HEK293 (cell line): ENCODE measurements around the gene NFE2L1.

ENCODE experiments used
- EGR2 ChIP-seq: fragments of 450-650 bp; formaldehyde crosslinking; IDR thresholded peaks from 2 replicates; pipeline ENCODE4 v1.5.1; 2016; ENCODE audit warnings: low read depth, missing biosample characterization, missing genetic modification characterization
- GLIS1 ChIP-seq: fragments of 450-650 bp; formaldehyde crosslinking; IDR thresholded peaks from 2 replicates; pipeline ENCODE4 v1.5.1; 2016; ENCODE audit warnings: missing biosample characterization, missing genetic modification characterization
- HOXD13 ChIP-seq: sonication (generic); formaldehyde crosslinking; IDR thresholded peaks from 2 replicates; pipeline ENCODE4 v1.8.0; 2022; ENCODE audit warnings: missing genetic modification reagents, borderline replicate concordance
- MEIS1 ChIP-seq: sonication (generic); formaldehyde crosslinking; IDR thresholded peaks from 2 replicates; pipeline ENCODE4 v1.8.1; 2022; ENCODE audit warnings: missing genetic modification reagents, mild to moderate bottlenecking, borderline replicate concordance
- PATZ1 ChIP-seq: fragments of 450-650 bp; formaldehyde crosslinking; IDR thresholded peaks from 2 replicates; pipeline ENCODE4 v1.5.1; 2016; ENCODE audit warnings: missing biosample characterization, missing genetic modification characterization
- SCRT2 ChIP-seq: fragments of 450-650 bp; formaldehyde crosslinking; IDR thresholded peaks from 2 replicates; pipeline ENCODE4 v1.5.1; 2016; ENCODE audit warnings: missing biosample characterization, missing genetic modification characterization
- SP2 ChIP-seq: fragments of 450-650 bp; formaldehyde crosslinking; IDR thresholded peaks from 2 replicates; pipeline ENCODE4 v1.5.1; 2016; ENCODE audit warnings: missing biosample characterization, missing genetic modification characterization
- SP7 ChIP-seq: fragments of 450-650 bp; formaldehyde crosslinking; IDR thresholded peaks from 2 replicates; pipeline ENCODE4 v1.5.1; 2016; ENCODE audit warnings: missing biosample characterization, missing genetic modification characterization
- ZBTB17 ChIP-seq: fragments of 450-650 bp; formaldehyde crosslinking; IDR thresholded peaks from 2 replicates; pipeline ENCODE4 v1.5.1; 2016; ENCODE audit warnings: missing biosample characterization, missing genetic modification characterization
- ZBTB20 ChIP-seq: fragments of 450-650 bp; formaldehyde crosslinking; IDR thresholded peaks from 2 replicates; pipeline ENCODE4 v1.5.1; 2016; ENCODE audit warnings: missing biosample characterization, missing genetic modification characterization
- ZBTB26 ChIP-seq: fragments of 450-650 bp; formaldehyde crosslinking; optimal IDR thresholded peaks from 2 replicates; pipeline ENCODE3; 2016; ENCODE audit warnings: missing biosample characterization, mild to moderate bottlenecking, missing genetic modification characterization
- ZFHX2 ChIP-seq: fragments of 450-650 bp; formaldehyde crosslinking; conservative IDR thresholded peaks from 2 replicates; pipeline ENCODE4 v1.5.1; 2016; ENCODE audit warnings: missing biosample characterization, missing genetic modification characterization
- ZNF121 ChIP-seq: fragments of 450-650 bp; formaldehyde crosslinking; IDR thresholded peaks from 2 replicates; pipeline ENCODE4 v1.5.1; 2016; ENCODE audit warnings: missing biosample characterization, missing genetic modification characterization
- ZNF2 ChIP-seq: fragments of 450-650 bp; formaldehyde crosslinking; IDR thresholded peaks from 2 replicates; pipeline ENCODE4 v1.5.1; 2016; ENCODE audit warnings: missing biosample characterization, missing genetic modification characterization
- ZNF214 ChIP-seq: fragments of 450-650 bp; formaldehyde crosslinking; IDR thresholded peaks from 2 replicates; pipeline ENCODE4 v1.5.1; 2017; ENCODE audit warnings: missing biosample characterization, mild to moderate bottlenecking, missing genetic modification characterization, borderline replicate concordance
- ZNF394 ChIP-seq: fragments of 450-650 bp; formaldehyde crosslinking; IDR thresholded peaks from 2 replicates; pipeline ENCODE4 v1.5.1; 2016; ENCODE audit warnings: missing biosample characterization, missing genetic modification characterization, mild to moderate bottlenecking, moderate library complexity, borderline replicate concordance
- ZNF404 ChIP-seq: fragments of 450-650 bp; formaldehyde crosslinking; IDR thresholded peaks from 2 replicates; pipeline ENCODE4 v1.5.1; 2017; ENCODE audit warnings: missing biosample characterization, missing genetic modification characterization
- ZNF423 ChIP-seq: fragments of 450-650 bp; formaldehyde crosslinking; IDR thresholded peaks from 2 replicates; pipeline ENCODE4 v1.5.1; 2016; ENCODE audit warnings: missing biosample characterization, missing genetic modification characterization
- ZNF600 ChIP-seq: fragments of 450-650 bp; formaldehyde crosslinking; IDR thresholded peaks from 2 replicates; pipeline ENCODE4 v1.5.1; 2016; ENCODE audit warnings: missing biosample characterization, missing genetic modification characterization
- ZNF777 ChIP-seq: fragments of 450-650 bp; formaldehyde crosslinking; IDR thresholded peaks from 2 replicates; pipeline ENCODE4 v1.5.1; 2017; ENCODE audit warnings: missing biosample characterization, missing genetic modification characterization, borderline replicate concordance
- ZNF837 ChIP-seq: fragments of 450-650 bp; formaldehyde crosslinking; IDR thresholded peaks from 2 replicates; pipeline ENCODE4 v1.5.1; 2016; ENCODE audit warnings: missing biosample characterization, missing genetic modification characterization
- ZSCAN16 ChIP-seq: fragments of 450-650 bp; formaldehyde crosslinking; IDR thresholded peaks from 2 replicates; pipeline ENCODE4 v1.5.1; 2016; ENCODE audit warnings: missing biosample characterization, missing genetic modification characterization
- ZSCAN30 ChIP-seq: fragments of 450-650 bp; IDR thresholded peaks from 2 replicates; pipeline ENCODE4 v1.5.1; 2018; ENCODE audit warnings: missing biosample characterization, mild to moderate bottlenecking, missing genetic modification characterization, moderate library complexity
- TF ChIP-seq, protein P1 (sequence below): fragments of 450-650 bp; formaldehyde crosslinking; IDR thresholded peaks from 2 replicates; pipeline ENCODE4 v1.5.1; 2016; ENCODE audit warnings: missing biosample characterization, missing genetic modification characterization
- TF ChIP-seq, protein P2 (sequence below): fragments of 450-650 bp; formaldehyde crosslinking; IDR thresholded peaks from 2 replicates; pipeline ENCODE4 v1.5.1; 2016; ENCODE audit warnings: missing biosample characterization, missing genetic modification characterization
- TF ChIP-seq, protein P3 (sequence below): fragments of 450-650 bp; formaldehyde crosslinking; conservative IDR thresholded peaks from 2 replicates; pipeline ENCODE4 v1.5.1; 2016; ENCODE audit warnings: low read depth, missing biosample characterization, missing genetic modification characterization
- TF ChIP-seq, protein P4 (sequence below): fragments of 450-650 bp; formaldehyde crosslinking; IDR thresholded peaks from 2 replicates; pipeline ENCODE4 v1.5.1; 2016; ENCODE audit warnings: missing biosample characterization, missing genetic modification characterization
- TF ChIP-seq, protein P5 (sequence below): fragments of 450-650 bp; formaldehyde crosslinking; IDR thresholded peaks from 2 replicates; pipeline ENCODE4 v1.5.1; 2016; ENCODE audit warnings: missing biosample characterization, missing genetic modification characterization

NFE2L1 gene

GRCh38 chr17:48101012-48101720 lies 53.0 kb downstream of the NFE2L1 start, which contains the start of gene CBX1 (continued):
- TF ChIP-seq ZNF423 (tag by site-specific recombination), result peak; percentile 86; the same call in 1 of the 2 replicates
- TF ChIP-seq, protein P1, sequence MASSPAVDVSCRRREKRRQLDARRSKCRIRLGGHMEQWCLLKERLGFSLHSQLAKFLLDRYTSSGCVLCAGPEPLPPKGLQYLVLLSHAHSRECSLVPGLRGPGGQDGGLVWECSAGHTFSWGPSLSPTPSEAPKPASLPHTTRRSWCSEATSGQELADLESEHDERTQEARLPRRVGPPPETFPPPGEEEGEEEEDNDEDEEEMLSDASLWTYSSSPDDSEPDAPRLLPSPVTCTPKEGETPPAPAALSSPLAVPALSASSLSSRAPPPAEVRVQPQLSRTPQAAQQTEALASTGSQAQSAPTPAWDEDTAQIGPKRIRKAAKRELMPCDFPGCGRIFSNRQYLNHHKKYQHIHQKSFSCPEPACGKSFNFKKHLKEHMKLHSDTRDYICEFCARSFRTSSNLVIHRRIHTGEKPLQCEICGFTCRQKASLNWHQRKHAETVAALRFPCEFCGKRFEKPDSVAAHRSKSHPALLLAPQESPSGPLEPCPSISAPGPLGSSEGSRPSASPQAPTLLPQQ, result peak; percentile 39
- no peak for TF ChIP-seq ZNF404 (tag by site-specific recombination)
- no peak; the same call in 1 of the 2 replicates for TF ChIP-seq ZFHX2 (tag by site-specific recombination)
- no peak for TF ChIP-seq ZNF837 (tag by site-specific recombination)
- peak; percentile 91 for TF ChIP-seq ZSCAN30 (tag by site-specific recombination)
- peak; percentile 98 for TF ChIP-seq ZBTB20 (tag by site-specific recombination)
- TF ChIP-seq, protein P2, sequence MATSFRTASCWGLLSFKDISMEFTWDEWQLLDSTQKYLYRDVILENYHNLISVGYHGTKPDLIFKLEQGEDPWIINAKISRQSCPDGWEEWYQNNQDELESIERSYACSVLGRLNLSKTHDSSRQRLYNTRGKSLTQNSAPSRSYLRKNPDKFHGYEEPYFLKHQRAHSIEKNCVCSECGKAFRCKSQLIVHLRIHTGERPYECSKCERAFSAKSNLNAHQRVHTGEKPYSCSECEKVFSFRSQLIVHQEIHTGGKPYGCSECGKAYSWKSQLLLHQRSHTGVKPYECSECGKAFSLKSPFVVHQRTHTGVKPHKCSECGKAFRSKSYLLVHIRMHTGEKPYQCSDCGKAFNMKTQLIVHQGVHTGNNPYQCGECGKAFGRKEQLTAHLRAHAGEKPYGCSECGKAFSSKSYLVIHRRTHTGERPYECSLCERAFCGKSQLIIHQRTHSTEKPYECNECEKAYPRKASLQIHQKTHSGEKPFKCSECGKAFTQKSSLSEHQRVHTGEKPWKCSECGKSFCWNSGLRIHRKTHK (tag by site-specific recombination), result no peak
- TF ChIP-seq ZNF394, result peak; percentile 83; the same call in 1 of the 2 replicates
- TF ChIP-seq, protein P3, sequence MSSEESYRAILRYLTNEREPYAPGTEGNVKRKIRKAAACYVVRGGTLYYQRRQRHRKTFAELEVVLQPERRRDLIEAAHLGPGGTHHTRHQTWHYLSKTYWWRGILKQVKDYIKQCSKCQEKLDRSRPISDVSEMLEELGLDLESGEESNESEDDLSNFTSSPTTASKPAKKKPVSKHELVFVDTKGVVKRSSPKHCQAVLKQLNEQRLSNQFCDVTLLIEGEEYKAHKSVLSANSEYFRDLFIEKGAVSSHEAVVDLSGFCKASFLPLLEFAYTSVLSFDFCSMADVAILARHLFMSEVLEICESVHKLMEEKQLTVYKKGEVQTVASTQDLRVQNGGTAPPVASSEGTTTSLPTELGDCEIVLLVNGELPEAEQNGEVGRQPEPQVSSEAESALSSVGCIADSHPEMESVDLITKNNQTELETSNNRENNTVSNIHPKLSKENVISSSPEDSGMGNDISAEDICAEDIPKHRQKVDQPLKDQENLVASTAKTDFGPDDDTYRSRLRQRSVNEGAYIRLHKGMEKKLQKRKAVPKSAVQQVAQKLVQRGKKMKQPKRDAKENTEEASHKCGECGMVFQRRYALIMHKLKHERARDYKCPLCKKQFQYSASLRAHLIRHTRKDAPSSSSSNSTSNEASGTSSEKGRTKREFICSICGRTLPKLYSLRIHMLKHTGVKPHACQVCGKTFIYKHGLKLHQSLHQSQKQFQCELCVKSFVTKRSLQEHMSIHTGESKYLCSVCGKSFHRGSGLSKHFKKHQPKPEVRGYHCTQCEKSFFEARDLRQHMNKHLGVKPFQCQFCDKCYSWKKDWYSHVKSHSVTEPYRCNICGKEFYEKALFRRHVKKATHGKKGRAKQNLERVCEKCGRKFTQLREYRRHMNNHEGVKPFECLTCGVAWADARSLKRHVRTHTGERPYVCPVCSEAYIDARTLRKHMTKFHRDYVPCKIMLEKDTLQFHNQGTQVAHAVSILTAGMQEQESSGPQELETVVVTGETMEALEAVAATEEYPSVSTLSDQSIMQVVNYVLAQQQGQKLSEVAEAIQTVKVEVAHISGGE, result peak; percentile 54
- no peak for TF ChIP-seq MEIS1 (CRISPR knock-in tag)
- 0 out of 2 replicates have a peak, but pooled peaks have one; percentile 64 for TF ChIP-seq ZSCAN16 (tag by site-specific recombination)
- TF ChIP-seq SP7, result peak; percentile 72
- TF ChIP-seq EGR2, result 0 out of 2 replicates have a peak, but pooled peaks have one; percentile 11
- 0 out of 2 replicates have a peak, but pooled peaks have one; percentile 73 for TF ChIP-seq ZNF2 (tag by site-specific recombination)
- peak; percentile 90 for TF ChIP-seq PATZ1 (tag by site-specific recombination)
- peak; percentile 76; the same call in 1 of the 2 replicates for TF ChIP-seq ZNF121 (tag by site-specific recombination)
- peak; percentile 99 for TF ChIP-seq ZBTB26
- TF ChIP-seq, protein P4, sequence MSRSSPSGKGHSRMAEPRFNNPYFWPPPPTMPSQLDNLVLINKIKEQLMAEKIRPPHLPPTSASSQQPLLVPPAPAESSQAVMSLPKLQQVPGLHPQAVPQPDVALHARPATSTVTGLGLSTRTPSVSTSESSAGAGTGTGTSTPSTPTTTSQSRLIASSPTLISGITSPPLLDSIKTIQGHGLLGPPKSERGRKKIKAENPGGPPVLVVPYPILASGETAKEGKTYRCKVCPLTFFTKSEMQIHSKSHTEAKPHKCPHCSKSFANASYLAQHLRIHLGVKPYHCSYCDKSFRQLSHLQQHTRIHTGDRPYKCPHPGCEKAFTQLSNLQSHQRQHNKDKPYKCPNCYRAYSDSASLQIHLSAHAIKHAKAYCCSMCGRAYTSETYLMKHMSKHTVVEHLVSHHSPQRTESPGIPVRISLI, result no peak
- TF ChIP-seq GLIS1 (tag by site-specific recombination), result peak; percentile 43; the same call in 1 of the 2 replicates
- peak; percentile 88 for TF ChIP-seq ZNF600
- no peak for TF ChIP-seq HOXD13
- TF ChIP-seq, protein P5, sequence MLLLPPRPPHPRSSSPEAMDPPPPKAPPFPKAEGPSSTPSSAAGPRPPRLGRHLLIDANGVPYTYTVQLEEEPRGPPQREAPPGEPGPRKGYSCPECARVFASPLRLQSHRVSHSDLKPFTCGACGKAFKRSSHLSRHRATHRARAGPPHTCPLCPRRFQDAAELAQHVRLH, result peak; percentile 29; the same call in 1 of the 2 replicates
- no peak for TF ChIP-seq ZNF214 (tag by site-specific recombination)
- TF ChIP-seq SCRT2 (tag by site-specific recombination), result no peak
- TF ChIP-seq SP2 (tag by site-specific recombination), result peak; percentile 82
- peak; percentile 83 for TF ChIP-seq ZNF777
- TF ChIP-seq ZBTB17 (tag by site-specific recombination), result peak; percentile 73
